Pancreas (tissue), 10 donors: ENCODE data around the gene CD2AP. TPM values are rescaled to one million over a fixed set of nuclear protein-coding genes. Genes with fewer than 3 reads are reported as not detected.
"Not testable (repeated sequence)": the region's sequence is repeated elsewhere in the genome, so short reads cannot be mapped to it uniquely, and the experiment has no call there.

Source experiments
- ATAC-seq, 4 donors: fragments of 200-7000 bp; cut with Tn5 transposase; one replicate each; pipeline versions ENCODE4 v1.8.0 to v1.9.1; 2020; ENCODE audit warnings: mild to moderate bottlenecking in 4 of 4, moderate library complexity in 4 of 4
- DNase-seq, 6 donors: peaks; one replicate each; pipeline ENCODE4 v3.0.0-alpha.2; 2020
- FAIRE-seq: peaks from 2 replicates; lab custom pipeline; 2012; peaks lifted over from hg19 to GRCh38; lab: Jason Lieb, UNC
- H3K27ac ChIP-seq, 4 donors: fragments of 200-600 bp; sonication (generic); 1 replicate in 3 of 4; 2 replicates in 1 of 4; pipeline versions ENCODE4 v1.5.0 to v1.8.0; 2020
- H3K27me3 ChIP-seq, 4 donors: fragments of 200-600 bp; one replicate each; pipeline ENCODE4 v1.8.0; 2021
- H3K36me3 ChIP-seq, 3 donors: fragments of 200-600 bp; sonication (generic) in 1 of 3; one replicate each; pipeline versions ENCODE4 v1.5.0 to v1.8.0; 2020 to 2021
- H3K4me1 ChIP-seq, 3 donors: fragments of 200-600 bp; one replicate each; pipeline ENCODE4 v1.8.0; 2021
- H3K4me3 ChIP-seq, 4 donors: fragments of 200-600 bp; sonication (generic) in 2 of 4; one replicate each; pipeline versions ENCODE4 v1.5.0 to v1.8.0; 2020 to 2021
- H3K9me3 ChIP-seq, 4 donors: fragments of 200-600 bp; one replicate each; pipeline ENCODE4 v1.8.0; 2021
- CTCF ChIP-seq, 4 donors: fragments of 200-600 bp; sonication (generic) in 3 of 4; IDR thresholded peaks; one replicate each; pipeline versions ENCODE4 v1.5.0 to v1.8.0; 2021; ENCODE audit warnings: antibody characterized with exemption in 4 of 4
- WGBS, 2 donors: extraction: QIAGEN DNeasy Blood & Tissue Kit; methylation state at CpG; one replicate each; pipeline ENCODE4 v1.1.7; 2013; 5-methylcytosine and 5-hydroxymethylcytosine counted together
- intact Hi-C, 3 donors: fragments of 100-400 bp; cut with DNase I; formaldehyde crosslinking; loops; one replicate each; pipeline versions ENCODE4 v1.11.1 to v1.14.2; 2022
- polyA plus RNA-seq, 2 donors: library from polyadenylated mRNA; stranded (reverse); fragments of 200-250 nt; gene quantifications; one replicate each; pipeline ENCODE4 v1.2.3, GENCODE V29; 2013
- total RNA-seq, 6 donors: library from RNA; stranded (reverse); fragmentation: NEBNext Ultra II Directional in 4 of 6; extraction: Animal tissue kit (Norgen Biotek cat#: 25700) in 4 of 6; gene quantifications; one replicate each; pipeline versions ENCODE4 v1.2.1 to v1.2.4, GENCODE V29; 2021 to 2023
- donor health status: healthy with polysubstance abuse.
- donor health status: DM: no; HTN: no; CAD: no; lungs with moderate emphysema.
- donor health status: DM: no; HTN: no; CAD: no.
- donor health status: control.
- donor health status: control.
- donor health status: Bipolar disorder and iron deficiency.
- donor health status: DM: yes; HTN: yes; CAD: no.
- donor health status: DM: no; HTN: no; CAD: no.
- donor health status: DM: no; HTN: no; CAD: no.
- donor health status: DM: yes; HTN: yes; CAD: no.

CD2AP gene
- total and polyA plus RNA-seq, 8 donors: 7.6 to 38.5 (median 17.7) TPM

- Histone ChIP-seq H3K36me3 (no peaks in the 10 kb centered on the region), H3K27me3 (no peaks in the 10 kb centered on the region), H3K4me1 (peaks cover 8 to 35% (median 9%) of the 10 kb centered on the region in 3 donors), H3K9me3 (no peaks in the 10 kb centered on the region), H3K27ac (peak overlapping the region in 2 of 4 donors; percentile 48 to 53), H3K4me3 (no peak overlapping the region)
- no peak for FAIRE-seq
- intact Hi-C loops: no loop called here
- TF ChIP-seq CTCF (IDR thresholded peaks at IDR 0.05): no peak
- ATAC-seq: no peak
- DNase-seq: no peak
- 59 to 66% methylated on average over 2 of the region's 2 CpGs for WGBS, 2 donors
Measured at GRCh38 chr6:47435254-47435612, 42.4 kb upstream of the CD2AP start.

- Histone ChIP-seq H3K27ac (no peak overlapping the region), H3K27me3 (no peaks in the 10 kb centered on the region), H3K9me3 (no peaks in the 10 kb centered on the region), H3K4me3 (no peak overlapping the region), H3K4me1 (peaks cover 8 to 32% (median 9%) of the 10 kb centered on the region in 3 donors), H3K36me3 (no peaks in the 10 kb centered on the region)
- FAIRE-seq: no peak
- no peak for DNase-seq
- ATAC-seq: peak in 1 of 4 donors; percentile 4
- TF ChIP-seq CTCF (IDR thresholded peaks at IDR 0.05): no peak
- WGBS, 2 donors: 37 to 39% methylated on average over 4 of the region's 4 CpGs
- intact Hi-C loops: no loop called here
Measured at GRCh38 chr6:47437592-47437991, 40.0 kb upstream of the CD2AP start.

GRCh38 chr6:47438481-47439347 is 38.9 kb upstream of the CD2AP start:
- DNase-seq: no peak
- Histone ChIP-seq H3K4me3 (no peak overlapping the region), H3K27ac (no peak overlapping the region), H3K36me3 (no peaks in the 10 kb centered on the region), H3K4me1 (peaks cover 5 to 22% (median 6%) of the 10 kb centered on the region in 3 donors), H3K9me3 (no peaks in the 10 kb centered on the region), H3K27me3 (no peaks in the 10 kb centered on the region)
- WGBS, 2 donors: 91 to 93% methylated on average over 8 of the region's 8 CpGs
- FAIRE-seq: no peak
- intact Hi-C loops: no loop called here
- ATAC-seq: peak in 2 of 4 donors; percentile 28 to 38
- no peak for TF ChIP-seq CTCF (IDR thresholded peaks at IDR 0.05)

GRCh38 chr6:47439348-47439668 is 38.3 kb upstream of the CD2AP start:
- intact Hi-C loops: no loop called here
- TF ChIP-seq CTCF (IDR thresholded peaks at IDR 0.05): no peak
- Histone ChIP-seq H3K9me3 (no peaks in the 10 kb centered on the region), H3K4me1 (peaks cover 0 to 17% (median 0%) of the 10 kb centered on the region in 3 donors), H3K4me3 (no peak overlapping the region), H3K27me3 (no peaks in the 10 kb centered on the region), H3K27ac (no peak overlapping the region), H3K36me3 (no peaks in the 10 kb centered on the region)
- ATAC-seq (no peak), DNase-seq (no peak), FAIRE-seq (no peak)
- 88 to 91% methylated on average over 2 of the region's 2 CpGs for WGBS, 2 donors

GRCh38 chr6:47440719-47441118 is 36.9 kb upstream of the CD2AP start:
- Histone ChIP-seq H3K27me3 (no peaks in the 10 kb centered on the region), H3K9me3 (no peaks in the 10 kb centered on the region), H3K4me3 (no peak overlapping the region), H3K36me3 (no peaks in the 10 kb centered on the region), H3K4me1 (peaks cover 0 to 6% (median 0%) of the 10 kb centered on the region in 3 donors), H3K27ac (peak overlapping the region in 2 of 4 donors; percentile 24 to 57)
- no peak for DNase-seq
- WGBS, 2 donors: 32 to 38% methylated on average over 3 of the region's 3 CpGs
- intact Hi-C loops: no loop called here
- no peak for TF ChIP-seq CTCF (IDR thresholded peaks at IDR 0.05)
- ATAC-seq: peak; percentile 40 to 80 (median 76)
- no peak for FAIRE-seq

- FAIRE-seq, H3K4me1 ChIP-seq, H3K27ac ChIP-seq, H3K36me3 ChIP-seq, H3K4me3 ChIP-seq, H3K9me3 ChIP-seq, H3K27me3 ChIP-seq, ATAC-seq, DNase-seq, intact Hi-C loops: not testable (repeated sequence)
- 93 to 99% methylated on average over 3 of the region's 3 CpGs for WGBS, 2 donors
Measured at GRCh38 chr6:47444964-47445363, 32.6 kb upstream of the CD2AP start.
